Panc1 (cell line): ENCODE data around the gene PNLIPRP3. TPM values are rescaled to one million over a fixed set of nuclear protein-coding genes. Genes with fewer than 3 reads are reported as not detected.

Experiments used
- ATAC-seq: fragments of 200-7000 bp; cut with Tn5 transposase; 2 replicates; pipeline ENCODE4 v1.9.1; 2020; ENCODE audit warnings: mild to moderate bottlenecking, moderate library complexity
- BruUV-seq: library from RNA; stranded (reverse); fragments of 400-500 nt; replicated peaks from 2 replicates; lab custom pipeline; 2021; lab: Mats Ljungman, UMichigan
- CTCF ChIA-PET: fragments of 300-600 bp; sonication (Branson Sonifier 250); formaldehyde crosslinking; loops from one replicate; lab custom pipeline; 2022; ENCODE audit warnings: antibody characterized with exemption; lab: Charles Lee
- POLR2A ChIA-PET: fragments of 300-600 bp; sonication (Branson Sonifier 250); formaldehyde crosslinking; loops from one replicate; lab custom pipeline; 2022; ENCODE audit warnings: antibody characterized with exemption; lab: Charles Lee
- DNase-seq: peaks from one replicate; pipeline ENCODE4 v3.0.0-alpha.2; 2010; ENCODE audit warnings: low read depth, low spot score
- H3K27ac ChIP-seq: 2 replicates; pipeline ENCODE4 v1.5.1; 2011; ENCODE audit warnings: mild to moderate bottlenecking, low read length, inconsistent platforms
- H3K27me3 ChIP-seq: fragments of 200-500 bp; sonication (Bioruptor generic); 2 replicates; pipeline ENCODE4 v1.6.0; 2014; ENCODE audit warnings: low read length, inconsistent platforms; ENCODE audit not compliant: control insufficient read depth, insufficient read depth
- H3K36me3 ChIP-seq: fragments of 200-500 bp; sonication (Bioruptor generic); 2 replicates; pipeline ENCODE4 v1.5.1; 2014; ENCODE audit warnings: inconsistent platforms, mild to moderate bottlenecking, low read length, moderate library complexity; ENCODE audit not compliant: control insufficient read depth, insufficient read depth
- H3K4me1 ChIP-seq: 2 replicates; pipeline ENCODE4 v1.5.1; 2011; ENCODE audit warnings: inconsistent platforms, mild to moderate bottlenecking, low read length, moderate library complexity; ENCODE audit not compliant: control insufficient read depth, insufficient read depth
- H3K4me3 ChIP-seq, 2 experiments: 2 replicates each; pipeline ENCODE4 v1.5.1; 2011 to 2012; ENCODE audit warnings: low read depth in 2 of 2, low read length in 2 of 2, mild to moderate bottlenecking in 2 of 2, inconsistent platforms in 1 of 2, moderate library complexity in 1 of 2
- H3K9me3 ChIP-seq: fragments of 200-500 bp; sonication (Bioruptor generic); 2 replicates; pipeline ENCODE4 v1.5.1; 2014; ENCODE audit warnings: low read depth, mild to moderate bottlenecking, inconsistent platforms, low read length, moderate library complexity; ENCODE audit not compliant: control insufficient read depth, insufficient read depth
- POLR2AphosphoS5 ChIP-seq: IDR thresholded peaks from 2 replicates; pipeline ENCODE4 v1.6.1; 2012; ENCODE audit warnings: mild to moderate bottlenecking, low read depth, low read length, moderate library complexity
- SIN3A ChIP-seq: IDR thresholded peaks from 2 replicates; pipeline ENCODE4 v1.6.1; 2012; ENCODE audit warnings: low read depth, mild to moderate bottlenecking, low read length, moderate library complexity, borderline replicate concordance; ENCODE audit not compliant: insufficient read depth
- TCF7L2 ChIP-seq: IDR thresholded peaks from 2 replicates; pipeline ENCODE4 v1.6.1; 2011; ENCODE audit warnings: mild to moderate bottlenecking, low read depth, low read length, inconsistent platforms
- in situ Hi-C: cut with HindIII; loops from 2 replicates; pipeline ENCODE4 v1.10.0; 2016; ENCODE audit warnings: low sequenced_read_pairs, low pct_unique_long_range_greater_than_20kb
- intact Hi-C: fragments of 100-400 bp; cut with micrococcal nuclease; formaldehyde crosslinking; loops from one replicate; pipeline ENCODE4 v1.10.0; 2022; ENCODE audit not compliant: unreplicated experiment
- total RNA-seq: library from RNA; stranded (reverse); gene quantifications from one replicate; pipeline ENCODE4 v1.2.1, GENCODE V29; 2021; ENCODE audit not compliant: unreplicated experiment
- TF ChIP-seq, protein P1 (sequence below), 2 experiments: IDR thresholded peaks; 2 replicates each; pipeline ENCODE4 v1.6.1; 2011 to 2012; ENCODE audit warnings: low read depth in 2 of 2, control low read depth in 1 of 2, low read length in 1 of 2, mild to moderate bottlenecking in 1 of 2, moderate library complexity in 1 of 2; ENCODE audit not compliant: insufficient read depth in 1 of 2
- TF ChIP-seq, protein P2 (sequence below): fragments of 450-650 bp; IDR thresholded peaks from 2 replicates; pipeline ENCODE4 v1.5.1; 2017; ENCODE audit warnings: mild to moderate bottlenecking

PNLIPRP3 gene
- total RNA-seq, 1 experiment from 2014 or later, result not detected

DNA sequence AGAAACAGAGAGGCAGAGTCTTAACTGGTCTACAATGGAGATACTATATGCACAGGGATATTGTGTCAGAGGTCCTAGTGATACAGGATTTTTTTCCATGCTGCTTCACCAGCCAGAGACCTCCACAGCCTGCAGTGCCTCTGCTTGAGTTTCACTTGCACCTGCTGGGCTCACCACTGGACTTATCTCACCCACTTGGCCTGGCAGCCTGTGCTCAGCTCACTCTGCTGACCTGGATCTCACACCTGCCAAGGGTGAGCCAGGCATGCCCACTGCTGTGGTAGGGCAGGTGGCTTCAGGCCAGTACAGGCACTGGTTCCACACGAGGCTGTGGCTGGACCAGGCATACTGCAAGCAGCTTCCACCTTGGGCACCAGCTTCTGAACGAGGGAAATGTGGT, 36.6 kb downstream of the PNLIPRP3 start:
- BruUV-seq, result no TSS peak
- POLR2A ChIA-PET, result no interaction called here
- in situ Hi-C loops (no loop called here), intact Hi-C loops (no loop called here)
- CTCF ChIA-PET, result no interaction called here
- H3K4me1 ChIP-seq, result no peaks in the 10 kb centered on the region
- no peaks in the 10 kb centered on the region for H3K9me3 ChIP-seq
- peaks cover 13% of the 10 kb centered on the region for H3K27me3 ChIP-seq
- no peak overlapping the region for H3K27ac ChIP-seq
- H3K36me3 ChIP-seq, result no peaks in the 10 kb centered on the region
- ATAC-seq (no peak), DNase-seq (no peak)
- H3K4me3 ChIP-seq, result no peak overlapping the region
- TF ChIP-seq TCF7L2 (no peak), POLR2AphosphoS5 (no peak), SIN3A (no peak)
- TF ChIP-seq, protein P1, sequence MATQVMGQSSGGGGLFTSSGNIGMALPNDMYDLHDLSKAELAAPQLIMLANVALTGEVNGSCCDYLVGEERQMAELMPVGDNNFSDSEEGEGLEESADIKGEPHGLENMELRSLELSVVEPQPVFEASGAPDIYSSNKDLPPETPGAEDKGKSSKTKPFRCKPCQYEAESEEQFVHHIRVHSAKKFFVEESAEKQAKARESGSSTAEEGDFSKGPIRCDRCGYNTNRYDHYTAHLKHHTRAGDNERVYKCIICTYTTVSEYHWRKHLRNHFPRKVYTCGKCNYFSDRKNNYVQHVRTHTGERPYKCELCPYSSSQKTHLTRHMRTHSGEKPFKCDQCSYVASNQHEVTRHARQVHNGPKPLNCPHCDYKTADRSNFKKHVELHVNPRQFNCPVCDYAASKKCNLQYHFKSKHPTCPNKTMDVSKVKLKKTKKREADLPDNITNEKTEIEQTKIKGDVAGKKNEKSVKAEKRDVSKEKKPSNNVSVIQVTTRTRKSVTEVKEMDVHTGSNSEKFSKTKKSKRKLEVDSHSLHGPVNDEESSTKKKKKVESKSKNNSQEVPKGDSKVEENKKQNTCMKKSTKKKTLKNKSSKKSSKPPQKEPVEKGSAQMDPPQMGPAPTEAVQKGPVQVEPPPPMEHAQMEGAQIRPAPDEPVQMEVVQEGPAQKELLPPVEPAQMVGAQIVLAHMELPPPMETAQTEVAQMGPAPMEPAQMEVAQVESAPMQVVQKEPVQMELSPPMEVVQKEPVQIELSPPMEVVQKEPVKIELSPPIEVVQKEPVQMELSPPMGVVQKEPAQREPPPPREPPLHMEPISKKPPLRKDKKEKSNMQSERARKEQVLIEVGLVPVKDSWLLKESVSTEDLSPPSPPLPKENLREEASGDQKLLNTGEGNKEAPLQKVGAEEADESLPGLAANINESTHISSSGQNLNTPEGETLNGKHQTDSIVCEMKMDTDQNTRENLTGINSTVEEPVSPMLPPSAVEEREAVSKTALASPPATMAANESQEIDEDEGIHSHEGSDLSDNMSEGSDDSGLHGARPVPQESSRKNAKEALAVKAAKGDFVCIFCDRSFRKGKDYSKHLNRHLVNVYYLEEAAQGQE (IDR thresholded peaks at IDR 0.05; ENCODE audit: insufficient read depth in 1 of 2, low read depth in 2 of 2, low read length in 1 of 2), result no peak
- TF ChIP-seq, protein P2, sequence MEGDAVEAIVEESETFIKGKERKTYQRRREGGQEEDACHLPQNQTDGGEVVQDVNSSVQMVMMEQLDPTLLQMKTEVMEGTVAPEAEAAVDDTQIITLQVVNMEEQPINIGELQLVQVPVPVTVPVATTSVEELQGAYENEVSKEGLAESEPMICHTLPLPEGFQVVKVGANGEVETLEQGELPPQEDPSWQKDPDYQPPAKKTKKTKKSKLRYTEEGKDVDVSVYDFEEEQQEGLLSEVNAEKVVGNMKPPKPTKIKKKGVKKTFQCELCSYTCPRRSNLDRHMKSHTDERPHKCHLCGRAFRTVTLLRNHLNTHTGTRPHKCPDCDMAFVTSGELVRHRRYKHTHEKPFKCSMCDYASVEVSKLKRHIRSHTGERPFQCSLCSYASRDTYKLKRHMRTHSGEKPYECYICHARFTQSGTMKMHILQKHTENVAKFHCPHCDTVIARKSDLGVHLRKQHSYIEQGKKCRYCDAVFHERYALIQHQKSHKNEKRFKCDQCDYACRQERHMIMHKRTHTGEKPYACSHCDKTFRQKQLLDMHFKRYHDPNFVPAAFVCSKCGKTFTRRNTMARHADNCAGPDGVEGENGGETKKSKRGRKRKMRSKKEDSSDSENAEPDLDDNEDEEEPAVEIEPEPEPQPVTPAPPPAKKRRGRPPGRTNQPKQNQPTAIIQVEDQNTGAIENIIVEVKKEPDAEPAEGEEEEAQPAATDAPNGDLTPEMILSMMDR, result no peak

DNA sequence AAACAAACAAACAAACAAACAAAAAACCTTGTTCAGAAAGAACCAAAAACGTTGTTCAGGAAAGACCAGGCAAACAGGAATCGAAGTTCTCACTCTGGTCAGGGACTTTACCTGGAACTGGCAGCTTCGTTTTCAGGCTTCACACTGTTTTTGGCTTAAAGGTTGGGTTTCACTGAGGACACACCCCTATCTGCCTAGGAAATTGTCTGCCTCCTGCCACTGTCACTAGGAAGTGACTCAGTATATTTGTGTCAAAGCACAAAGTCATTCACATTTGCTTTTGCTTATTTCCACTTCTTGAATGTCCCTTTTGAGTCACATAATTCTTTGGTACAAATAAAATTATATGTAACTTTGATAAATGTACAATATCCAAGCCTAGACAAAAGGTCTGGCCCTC, 37.9 kb downstream of the PNLIPRP3 start:
- H3K36me3 ChIP-seq, result no peaks in the 10 kb centered on the region
- no peaks in the 10 kb centered on the region for H3K4me1 ChIP-seq
- intact Hi-C loops (no loop called here), in situ Hi-C loops (no loop called here)
- H3K27ac ChIP-seq, result no peak overlapping the region
- H3K27me3 ChIP-seq, result peaks cover 8% of the 10 kb centered on the region
- ATAC-seq (no peak), DNase-seq (no peak)
- ChIA-PET CTCF (no interaction called here), POLR2A (no interaction called here)
- TF ChIP-seq, protein P1 (IDR thresholded peaks at IDR 0.05; ENCODE audit: insufficient read depth in 1 of 2, low read depth in 2 of 2, low read length in 1 of 2), result no peak
- TF ChIP-seq SIN3A (no peak), TCF7L2 (no peak), POLR2AphosphoS5 (no peak)
- TF ChIP-seq, protein P2, result no peak
- H3K4me3 ChIP-seq, result no peak overlapping the region
- no TSS peak for BruUV-seq
- H3K9me3 ChIP-seq, result no peaks in the 10 kb centered on the region
